IMR-90 (cell line): ENCODE measurements around the gene CRACR2B. TPM values are rescaled to one million over a fixed set of nuclear protein-coding genes. Genes with fewer than 3 reads are reported as not detected.

Source experiments
- ATAC-seq: fragments of 200-7000 bp; cut with Tn5 transposase; 2 replicates; pipeline ENCODE4 v1.9.1; 2020; ENCODE audit warnings: low read depth, mild to moderate bottlenecking, moderate library complexity
- BruUV-seq: library from RNA; stranded (reverse); fragments of 400-500 nt; replicated peaks from 2 replicates; lab custom pipeline; 2021; lab: Mats Ljungman, UMichigan
- CTCF ChIA-PET: fragments of 300-600 bp; formaldehyde crosslinking; extraction: SDS; loops from one replicate; lab custom pipeline; 2021; ENCODE audit warnings: antibody characterized with exemption; lab: Yijun Ruan, JAX
- POLR2A ChIA-PET: fragments of 300-600 bp; sonication (Branson Sonifier 250); formaldehyde crosslinking; loops from one replicate; lab custom pipeline; 2022; ENCODE audit warnings: antibody characterized with exemption; ENCODE audit not compliant: unreplicated experiment; lab: Charles Lee
- DNase-seq: peaks from one replicate; pipeline ENCODE4 v3.0.0; 2013
- H2AFZ ChIP-seq: replicated peaks from 2 replicates; pipeline ENCODE3; 2013; ENCODE audit warnings: low read length, mild to moderate bottlenecking; ENCODE audit not compliant: poor library complexity
- H2AK5ac ChIP-seq: 2 replicates; pipeline ENCODE4 v1.6.1; 2013; ENCODE audit warnings: low read depth, low read length, inconsistent platforms
- H2AK9ac ChIP-seq: replicated peaks from 2 replicates; pipeline ENCODE3; 2013; ENCODE audit warnings: mild to moderate bottlenecking, low read depth, low read length, moderate library complexity; ENCODE audit not compliant: poor library complexity
- H2BK120ac ChIP-seq: 2 replicates; pipeline ENCODE4 v1.6.1; 2013; ENCODE audit warnings: low read depth, low read length, inconsistent platforms
- H2BK15ac ChIP-seq: 3 replicates; pipeline ENCODE4 v1.6.1; 2013; ENCODE audit warnings: low read depth, low read length, inconsistent platforms
- H2BK20ac ChIP-seq: 2 replicates; pipeline ENCODE4 v1.6.1; 2013; ENCODE audit warnings: low read depth, mild to moderate bottlenecking, inconsistent platforms, low read length, moderate library complexity
- H2BK5ac ChIP-seq: 2 replicates; pipeline ENCODE4 v1.6.1; 2013; ENCODE audit warnings: mild to moderate bottlenecking, low read depth, low read length, inconsistent platforms; ENCODE audit not compliant: poor library complexity, severe bottlenecking
- H3K14ac ChIP-seq: replicated peaks from 2 replicates; pipeline ENCODE4 v1.6.1; 2013; ENCODE audit warnings: low read depth, low read length, inconsistent platforms
- H3K18ac ChIP-seq: 2 replicates; pipeline ENCODE4 v1.6.1; 2013; ENCODE audit warnings: low read depth, low read length, control low read depth
- H3K23ac ChIP-seq: 2 replicates; pipeline ENCODE4 v1.6.1; 2013; ENCODE audit warnings: low read depth, low read length, inconsistent platforms
- H3K27ac ChIP-seq: 2 replicates; pipeline ENCODE4 v1.5.1; 2013; ENCODE audit warnings: mild to moderate bottlenecking, control low read depth, low read length; ENCODE audit not compliant: insufficient read depth
- H3K27me3 ChIP-seq: 2 replicates; pipeline ENCODE4 v1.6.1; 2013; ENCODE audit warnings: low read length; ENCODE audit not compliant: control insufficient read depth, insufficient read depth
- H3K36me3 ChIP-seq: 2 replicates; pipeline ENCODE4 v1.6.1; 2013; ENCODE audit warnings: low read length, mixed read lengths; ENCODE audit not compliant: control insufficient read depth, insufficient read depth
- H3K4ac ChIP-seq: 2 replicates; pipeline ENCODE4 v1.6.1; 2013; ENCODE audit warnings: low read depth, low read length, inconsistent platforms
- H3K4me1 ChIP-seq: 2 replicates; pipeline ENCODE4 v1.6.1; 2013; ENCODE audit warnings: low read length, mixed read lengths; ENCODE audit not compliant: control insufficient read depth, insufficient read depth
- H3K4me2 ChIP-seq: 2 replicates; pipeline ENCODE4 v1.6.1; 2013; ENCODE audit warnings: low read depth, mild to moderate bottlenecking, control low read depth, low read length, moderate library complexity
- H3K4me3 ChIP-seq: 2 replicates; pipeline ENCODE4 v1.5.1; 2013; ENCODE audit warnings: low read depth, mild to moderate bottlenecking, control low read depth, low read length, moderate library complexity; ENCODE audit not compliant: insufficient read depth
- H3K56ac ChIP-seq: 2 replicates; pipeline ENCODE4 v1.6.1; 2013; ENCODE audit warnings: low read length, inconsistent platforms; ENCODE audit not compliant: insufficient read depth; ENCODE audit errors: extremely low read depth
- H3K79me1 ChIP-seq, 2 experiments: 2 replicates each; pipeline ENCODE4 v1.6.1; 2013; ENCODE audit warnings: low read length in 2 of 2, inconsistent platforms in 1 of 2, low read depth in 1 of 2
- H3K9ac ChIP-seq: 2 replicates; pipeline ENCODE4 v1.6.1; 2013; ENCODE audit warnings: low read depth, low read length, control low read depth
- H3K9me1 ChIP-seq: 2 replicates; pipeline ENCODE4 v1.6.1; 2013; ENCODE audit warnings: low read length, inconsistent platforms; ENCODE audit not compliant: insufficient read depth
- H3K9me3 ChIP-seq: 2 replicates; pipeline ENCODE4 v1.6.1; 2013; ENCODE audit warnings: low read length; ENCODE audit not compliant: control insufficient read depth, insufficient read depth
- H4K20me1 ChIP-seq: 2 replicates; pipeline ENCODE4 v1.6.1; 2013; ENCODE audit warnings: low read length, inconsistent platforms; ENCODE audit not compliant: insufficient read depth
- H4K5ac ChIP-seq: 2 replicates; pipeline ENCODE4 v1.6.1; 2013; ENCODE audit warnings: mild to moderate bottlenecking, low read depth, low read length, control low read depth
- H4K8ac ChIP-seq, 2 experiments: 2 replicates each; pipeline ENCODE4 v1.6.1; 2013; ENCODE audit warnings: low read depth in 2 of 2, low read length in 2 of 2, control low read depth in 1 of 2, inconsistent platforms in 1 of 2
- H4K91ac ChIP-seq: 2 replicates; pipeline ENCODE4 v1.6.1; 2013; ENCODE audit warnings: low read depth, low read length, inconsistent platforms; ENCODE audit not compliant: insufficient read depth
- BHLHE40 ChIP-seq: fragments of 150-350 bp; IDR thresholded peaks from 2 replicates; pipeline ENCODE4 v1.6.1; 2016; ENCODE audit warnings: mild to moderate bottlenecking, low read depth, low read length
- CEBPB ChIP-seq: IDR thresholded peaks from 2 replicates; pipeline ENCODE4 v1.6.1; 2012; ENCODE audit warnings: low read depth, low read length, improper control_type of control experiment
- CHD1 ChIP-seq: IDR thresholded peaks from 2 replicates; pipeline ENCODE4 v1.6.1; 2012; ENCODE audit warnings: low read depth, low read length, improper control_type of control experiment
- CTCF ChIP-seq: conservative IDR thresholded peaks from 2 replicates; pipeline ENCODE4 v1.5.1; 2012; ENCODE audit warnings: mild to moderate bottlenecking, low read depth, low read length, improper control_type of control experiment
- ELK1 ChIP-seq: fragments of 150-350 bp; IDR thresholded peaks from 2 replicates; pipeline ENCODE4 v1.6.1; 2016; ENCODE audit warnings: low read depth, mild to moderate bottlenecking, low read length, moderate library complexity, borderline replicate concordance
- FOS ChIP-seq: fragments of 150-350 bp; IDR thresholded peaks from 2 replicates; pipeline ENCODE4 v1.6.1; 2016; ENCODE audit warnings: low read depth, low read length
- MAFK ChIP-seq: IDR thresholded peaks from 2 replicates; pipeline ENCODE4 v1.6.1; 2012; ENCODE audit warnings: low read depth, low read length, improper control_type of control experiment
- MAZ ChIP-seq: IDR thresholded peaks from 2 replicates; pipeline ENCODE4 v1.6.1; 2012; ENCODE audit warnings: low read depth, mild to moderate bottlenecking, low read length, improper control_type of control experiment, moderate library complexity, borderline replicate concordance
- MXI1 ChIP-seq: IDR thresholded peaks from 2 replicates; pipeline ENCODE4 v1.6.1; 2012; ENCODE audit warnings: low read depth, mild to moderate bottlenecking, low read length, moderate library complexity, borderline replicate concordance
- NFE2L2 ChIP-seq: fragments of 150-350 bp; IDR thresholded peaks from 2 replicates; pipeline ENCODE4 v1.6.1; 2016; ENCODE audit warnings: low read depth, mild to moderate bottlenecking, low read length
- POLR2A ChIP-seq: IDR thresholded peaks from 2 replicates; pipeline ENCODE4 v1.6.1; 2012; ENCODE audit warnings: mild to moderate bottlenecking, low read depth, low read length
- RAD21 ChIP-seq: IDR thresholded peaks from 2 replicates; pipeline ENCODE4 v1.6.1; 2012; ENCODE audit warnings: low read length, improper control_type of control experiment
- RCOR1 ChIP-seq: IDR thresholded peaks from 2 replicates; pipeline ENCODE4 v1.6.1; 2012; ENCODE audit warnings: mild to moderate bottlenecking, low read length, improper control_type of control experiment; ENCODE audit not compliant: insufficient replicate concordance
- RFX5 ChIP-seq: IDR thresholded peaks from 2 replicates; pipeline ENCODE4 v1.8.0; 2012; ENCODE audit warnings: low read depth, mild to moderate bottlenecking, low read length, moderate library complexity
- SMC3 ChIP-seq: fragments of 150-350 bp; IDR thresholded peaks from 2 replicates; pipeline ENCODE4 v1.6.1; 2016; ENCODE audit warnings: low read depth, mild to moderate bottlenecking, antibody characterized with exemption, low read length, moderate library complexity
- USF2 ChIP-seq: fragments of 150-350 bp; IDR thresholded peaks from 2 replicates; pipeline ENCODE4 v1.6.1; 2017; ENCODE audit warnings: mild to moderate bottlenecking, antibody characterized with exemption, low read length, low read depth
- WGBS, 2 experiments: methylation state at CpG; one replicate each; pipeline versions ENCODE4 v1.1.5 to v1.1.7; 2013; ENCODE audit warnings: missing lambda C conversion rate in 2 of 2; ENCODE audit not compliant: insufficient read length in 1 of 2; ENCODE audit errors: extremely low coverage in 2 of 2; 5-methylcytosine and 5-hydroxymethylcytosine counted together
- dilution Hi-C: fragments of 300-500 bp; cut with HindIII; formaldehyde crosslinking; loops from one replicate; pipeline ENCODE4 v1.14.3; 2018; ENCODE audit warnings: low sequenced_read_pairs; ENCODE audit not compliant: unreplicated experiment
- in situ Hi-C: fragments of 300-500 bp; cut with MboI; formaldehyde crosslinking; loops from 3 replicates; pipeline ENCODE4 v1.14.3; 2019; ENCODE audit warnings: low sequenced_read_pairs, inconsistent platforms, mixed read lengths
- intact Hi-C: fragments of 100-400 bp; cut with micrococcal nuclease; formaldehyde crosslinking; loops from 2 replicates; pipeline ENCODE4 v1.10.0; 2022
- polyA plus RNA-seq, 3 experiments: library from polyadenylated mRNA; depleted of rRNA; stranded (reverse); fragments of >200 nt; gene quantifications; 2 replicates each; pipeline ENCODE4 v1.2.3, GENCODE V29; 2012; ENCODE audit warnings: low replicate concordance in 1 of 3
- total RNA-seq: library from RNA; depleted of rRNA; stranded (reverse); fragments of >200 nt; gene quantifications from 2 replicates; pipeline ENCODE4 v1.2.3, GENCODE V29; 2012

Gene CRACR2B
- total and polyA plus RNA-seq, 2 of the 4 experiments (the other 2 are of a cell fraction) = 0.54 to 2.5 TPM

GRCh38 chr11:813072-813455 lies 14.7 kb upstream of the CRACR2B start:
- Histone ChIP-seq H3K27me3 (no peaks in the 10 kb centered on the region), H3K4ac (no peak overlapping the region), H2AFZ (no peak overlapping the region), H3K23ac (no peak overlapping the region), H3K27ac (no peak overlapping the region), H3K4me3 (no peak overlapping the region), H3K14ac (no peak overlapping the region), H4K5ac (no peak overlapping the region), H3K56ac (no peak overlapping the region), H2BK20ac (no peak overlapping the region), H4K20me1 (peaks cover 38% of the 10 kb centered on the region), H4K8ac (no peak overlapping the region), H3K18ac (no peak overlapping the region), H3K4me2 (no peak overlapping the region), H2BK120ac (no peak overlapping the region), H3K9ac (no peak overlapping the region), H2BK5ac (no peak overlapping the region), H3K79me1 (peaks cover 27 to 47% of the 10 kb centered on the region in 2 experiments), H2AK9ac (no peak overlapping the region), H2BK15ac (no peak overlapping the region), H3K9me1 (no peaks in the 10 kb centered on the region), H2AK5ac (no peak overlapping the region), H3K36me3 (peaks cover 30% of the 10 kb centered on the region), H3K9me3 (no peaks in the 10 kb centered on the region), H3K4me1 (peaks cover 6% of the 10 kb centered on the region), H4K91ac (no peak overlapping the region)
- ATAC-seq (no peak), DNase-seq (no peak)
- no TSS peak for BruUV-seq
- intact Hi-C loops = no loop called here
- TF ChIP-seq BHLHE40 (no peak), CTCF (no peak), ELK1 (no peak), CHD1 (no peak), NFE2L2 (no peak), USF2 (no peak), RFX5 (no peak), RCOR1 (no peak), POLR2A (no peak), CEBPB (no peak), MAZ (no peak), RAD21 (no peak), FOS (no peak), MXI1 (no peak), SMC3 (no peak), MAFK (no peak)
- POLR2A ChIA-PET = no interaction called here
- dilution Hi-C loops = no loop called here
- WGBS, 2 experiments = 86% methylated on average over 1 of the region's 6 CpGs; no CpG with 5 or more reads in 1 of the 2 experiments
- in situ Hi-C loops = no loop called here
- CTCF ChIA-PET = no interaction called here
